H9 (cell line): ENCODE measurements around the gene MPP7. TPM values are rescaled to one million over a fixed set of nuclear protein-coding genes. Genes with fewer than 3 reads are reported as not detected.

Source experiments
- DNase-seq: peaks from one replicate; pipeline ENCODE4 v3.0.0-alpha.2; 2017
- H2AFZ ChIP-seq: one replicate; pipeline ENCODE4 v1.6.1; 2013; ENCODE audit warnings: mild to moderate bottlenecking, low read length, control low read depth, moderate library complexity
- H2AK5ac ChIP-seq: 2 replicates; pipeline ENCODE4 v1.6.1; 2013; ENCODE audit warnings: low read length, control low read depth, mixed read lengths; ENCODE audit not compliant: insufficient read length
- H2BK120ac ChIP-seq: one replicate; pipeline ENCODE4 v1.6.1; 2013; ENCODE audit warnings: low read depth, mild to moderate bottlenecking, low read length, control low read depth, inconsistent platforms; ENCODE audit not compliant: poor library complexity, severe bottlenecking
- H2BK12ac ChIP-seq: 2 replicates; pipeline ENCODE4 v1.6.1; 2013; ENCODE audit warnings: low read length, control low read depth, mixed read lengths, low read depth; ENCODE audit not compliant: insufficient read length
- H2BK15ac ChIP-seq: 2 replicates; pipeline ENCODE4 v1.6.1; 2013; ENCODE audit warnings: low read depth, low read length, control low read depth
- H2BK20ac ChIP-seq: one replicate; pipeline ENCODE4 v1.6.1; 2013; ENCODE audit warnings: low read depth, mild to moderate bottlenecking, low read length, control low read depth, inconsistent platforms; ENCODE audit not compliant: poor library complexity, severe bottlenecking
- H2BK5ac ChIP-seq: 2 replicates; pipeline ENCODE4 v1.6.1; 2013; ENCODE audit warnings: low read length, control low read depth, mixed read lengths; ENCODE audit not compliant: insufficient read length
- H3K14ac ChIP-seq: 2 replicates; pipeline ENCODE4 v1.6.1; 2013; ENCODE audit warnings: low read length, control low read depth; ENCODE audit not compliant: insufficient read depth
- H3K18ac ChIP-seq: 2 replicates; pipeline ENCODE4 v1.6.1; 2013; ENCODE audit warnings: low read depth, mild to moderate bottlenecking, mixed read lengths, low read length, control low read depth; ENCODE audit not compliant: insufficient read length
- H3K23ac ChIP-seq: 2 replicates; pipeline ENCODE4 v1.6.1; 2013; ENCODE audit warnings: low read length, control low read depth, mixed read lengths, low read depth; ENCODE audit not compliant: insufficient read length
- H3K23me2 ChIP-seq: 2 replicates; pipeline ENCODE4 v1.6.1; 2013; ENCODE audit warnings: low read depth, mild to moderate bottlenecking, mixed read lengths, low read length, control low read depth; ENCODE audit not compliant: insufficient read length, poor library complexity, severe bottlenecking
- H3K27ac ChIP-seq: 2 replicates; pipeline ENCODE4 v1.5.1; 2013; ENCODE audit warnings: low read length, control low read depth, mixed read lengths, low read depth; ENCODE audit not compliant: insufficient read length
- H3K27me3 ChIP-seq: 2 replicates; pipeline ENCODE4 v1.6.1; 2013; ENCODE audit warnings: low read length, control low read depth, inconsistent platforms; ENCODE audit not compliant: insufficient read depth
- H3K4ac ChIP-seq: 2 replicates; pipeline ENCODE4 v1.6.1; 2013; ENCODE audit warnings: low read depth, mild to moderate bottlenecking, control low read depth, inconsistent platforms, low read length, moderate library complexity
- H3K4me1 ChIP-seq: 2 replicates; pipeline ENCODE4 v1.6.1; 2013; ENCODE audit warnings: low read length, control low read depth, inconsistent platforms; ENCODE audit not compliant: insufficient read depth
- H3K4me2 ChIP-seq: 2 replicates; pipeline ENCODE4 v1.6.1; 2013; ENCODE audit warnings: low read length, control low read depth, mixed read lengths; ENCODE audit not compliant: insufficient read length, insufficient read depth
- H3K56ac ChIP-seq: 2 replicates; pipeline ENCODE4 v1.6.1; 2013; ENCODE audit warnings: low read depth, mild to moderate bottlenecking, mixed read lengths, low read length, control low read depth; ENCODE audit not compliant: insufficient read length
- H3K79me1 ChIP-seq: 2 replicates; pipeline ENCODE4 v1.6.1; 2013; ENCODE audit warnings: low read depth, mild to moderate bottlenecking, moderate library complexity, low read length, control low read depth, inconsistent platforms; ENCODE audit not compliant: insufficient read depth, poor library complexity, severe bottlenecking
- H3K79me2 ChIP-seq: 2 replicates; pipeline ENCODE4 v1.6.1; 2013; ENCODE audit warnings: low read length, control low read depth, inconsistent platforms; ENCODE audit not compliant: insufficient read depth
- H3K9ac ChIP-seq: 2 replicates; pipeline ENCODE4 v1.6.1; 2013; ENCODE audit warnings: low read length, control low read depth, mixed read lengths; ENCODE audit not compliant: insufficient read length; ENCODE audit errors: extremely low read depth
- H3K9me3 ChIP-seq: one replicate; pipeline ENCODE4 v1.6.1; 2013; ENCODE audit warnings: low read depth, low read length, inconsistent platforms; ENCODE audit not compliant: control insufficient read depth
- H3T11ph ChIP-seq: one replicate; pipeline ENCODE4 v1.6.1; 2013; ENCODE audit warnings: mild to moderate bottlenecking, low read length, control low read depth, inconsistent platforms
- H4K20me1 ChIP-seq: one replicate; pipeline ENCODE4 v1.6.1; 2013; ENCODE audit not compliant: control insufficient read depth, insufficient read length, insufficient read depth
- H4K5ac ChIP-seq: 2 replicates; pipeline ENCODE4 v1.6.1; 2013; ENCODE audit warnings: low read depth, mild to moderate bottlenecking, mixed read lengths, low read length, control low read depth; ENCODE audit not compliant: insufficient read length
- H4K8ac ChIP-seq: replicated peaks from 2 replicates; pipeline ENCODE4 v1.6.1; 2013; ENCODE audit warnings: low read length, control low read depth, mixed read lengths, low read depth; ENCODE audit not compliant: insufficient read length
- H4K91ac ChIP-seq: 2 replicates; pipeline ENCODE4 v1.6.1; 2013; ENCODE audit warnings: low read depth, mild to moderate bottlenecking, moderate library complexity, mixed read lengths, low read length, control low read depth; ENCODE audit not compliant: insufficient read length
- H3K27ac Mint-ChIP-seq, 3 experiments: 2 replicates in 2 of 3; 3 replicates in 1 of 3; pipeline ENCODE4 v1.8.0; 2020 to 2021; ENCODE audit warnings: mixed read lengths in 3 of 3, mild to moderate bottlenecking in 1 of 3, moderate library complexity in 1 of 3
- H3K27me3 Mint-ChIP-seq: 2 replicates; pipeline ENCODE4 v1.8.0; 2021; ENCODE audit warnings: low read depth, mild to moderate bottlenecking, moderate library complexity, mixed read lengths
- H3K36me3 Mint-ChIP-seq, 3 experiments: 2 replicates in 2 of 3; 3 replicates in 1 of 3; pipeline ENCODE4 v1.8.0; 2020 to 2021; ENCODE audit warnings: low read depth in 3 of 3, mixed read lengths in 3 of 3; ENCODE audit not compliant: insufficient read depth in 1 of 3
- H3K4me1 Mint-ChIP-seq, 2 experiments: 2 replicates each; pipeline ENCODE4 v1.8.0; 2020; ENCODE audit warnings: mixed read lengths in 2 of 2
- H3K4me3 Mint-ChIP-seq, 2 experiments: 2 replicates in 1 of 2; 3 replicates in 1 of 2; pipeline ENCODE4 v1.8.0; 2020 to 2021; ENCODE audit warnings: mild to moderate bottlenecking in 2 of 2, mixed read lengths in 2 of 2, moderate library complexity in 1 of 2
- H3K9me3 Mint-ChIP-seq, 2 experiments: 2 replicates in 1 of 2; 3 replicates in 1 of 2; pipeline ENCODE4 v1.8.0; 2020; ENCODE audit warnings: mild to moderate bottlenecking in 2 of 2, mixed read lengths in 2 of 2, moderate library complexity in 1 of 2
- CTCF ChIP-seq: fragments of 200-600 bp; sonication (generic); conservative IDR thresholded peaks from 3 replicates; pipeline ENCODE4 v1.8.0; 2021; ENCODE audit warnings: antibody characterized with exemption, mild to moderate bottlenecking
- WGBS: extraction: QIAGEN DNeasy Blood & Tissue Kit; methylation state at CpG from one replicate; pipeline ENCODE4 v1.1.7; 2013; ENCODE audit warnings: missing lambda C conversion rate, low lambda C conversion rate, mixed read lengths; ENCODE audit not compliant: insufficient read length; ENCODE audit errors: extremely low coverage; 5-methylcytosine and 5-hydroxymethylcytosine counted together
- total RNA-seq: library from RNA; stranded (reverse); gene quantifications from 2 replicates; pipeline ENCODE4 v1.2.1, GENCODE V29; 2021

Gene MPP7
- total RNA-seq, 1 experiment from 2014 or later: 6.9 TPM

GRCh38 chr10:28254290-28254985 is 48.4 kb downstream of the MPP7 start:
- Histone ChIP-seq H2BK15ac (no peak overlapping the region), H3K56ac (no peak overlapping the region), H2BK5ac (no peak overlapping the region), H3K23ac (no peak overlapping the region), H2BK20ac (no peak overlapping the region), H3K9me3 (no peaks in the 10 kb centered on the region), H3K9ac (no peak overlapping the region), H2AK5ac (no peak overlapping the region), H4K8ac (no peak overlapping the region), H3K23me2 (no peaks in the 10 kb centered on the region), H2AFZ (no peak overlapping the region), H4K20me1 (no peaks in the 10 kb centered on the region), H3K79me2 (no peaks in the 10 kb centered on the region), H3T11ph (no peak overlapping the region), H3K4ac (no peak overlapping the region), H4K5ac (no peak overlapping the region), H2BK12ac (no peak overlapping the region), H3K14ac (no peak overlapping the region), H3K27me3 (no peaks in the 10 kb centered on the region), H3K27ac (no peak overlapping the region), H3K4me1 (no peaks in the 10 kb centered on the region), H3K18ac (no peak overlapping the region), H3K79me1 (no peaks in the 10 kb centered on the region), H3K4me2 (no peak overlapping the region), H2BK120ac (no peak overlapping the region), H4K91ac (no peak overlapping the region)
- 0 out of 7 replicates have a peak overlapping the region, but pooled peaks of 1 of the 3 experiments have one; percentile 7 for H3K27ac Mint-ChIP-seq
- no peaks in the 10 kb centered on the region for H3K27me3 Mint-ChIP-seq
- no CpG with 5 or more reads among the region's 6 CpGs for WGBS
- DNase-seq: no peak
- H3K9me3 Mint-ChIP-seq: no peaks in the 10 kb centered on the region
- H3K4me3 Mint-ChIP-seq: no peak overlapping the region
- TF ChIP-seq CTCF: no peak
- H3K36me3 Mint-ChIP-seq: no peaks in the 10 kb centered on the region
- no peaks in the 10 kb centered on the region for H3K4me1 Mint-ChIP-seq
